Measurements from ENCODE around the gene MUC16.

GRCh38 chr19:9014803-9015202, 4.6 kb upstream of the MUC16 start:
- TF ChIP-seq, protein P1, sequence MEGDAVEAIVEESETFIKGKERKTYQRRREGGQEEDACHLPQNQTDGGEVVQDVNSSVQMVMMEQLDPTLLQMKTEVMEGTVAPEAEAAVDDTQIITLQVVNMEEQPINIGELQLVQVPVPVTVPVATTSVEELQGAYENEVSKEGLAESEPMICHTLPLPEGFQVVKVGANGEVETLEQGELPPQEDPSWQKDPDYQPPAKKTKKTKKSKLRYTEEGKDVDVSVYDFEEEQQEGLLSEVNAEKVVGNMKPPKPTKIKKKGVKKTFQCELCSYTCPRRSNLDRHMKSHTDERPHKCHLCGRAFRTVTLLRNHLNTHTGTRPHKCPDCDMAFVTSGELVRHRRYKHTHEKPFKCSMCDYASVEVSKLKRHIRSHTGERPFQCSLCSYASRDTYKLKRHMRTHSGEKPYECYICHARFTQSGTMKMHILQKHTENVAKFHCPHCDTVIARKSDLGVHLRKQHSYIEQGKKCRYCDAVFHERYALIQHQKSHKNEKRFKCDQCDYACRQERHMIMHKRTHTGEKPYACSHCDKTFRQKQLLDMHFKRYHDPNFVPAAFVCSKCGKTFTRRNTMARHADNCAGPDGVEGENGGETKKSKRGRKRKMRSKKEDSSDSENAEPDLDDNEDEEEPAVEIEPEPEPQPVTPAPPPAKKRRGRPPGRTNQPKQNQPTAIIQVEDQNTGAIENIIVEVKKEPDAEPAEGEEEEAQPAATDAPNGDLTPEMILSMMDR (IDR thresholded peaks at IDR 0.05; ENCODE audit: insufficient read depth, low read length, poor library complexity, severe bottlenecking) = no peak
- no peak for TF ChIP-seq EZH2phosphoT487 (conservative IDR thresholded peaks at IDR 0.05; ENCODE audit: low read length)

Data from SU-DHL-6 (cell line).